Activated CD4-positive, alpha-beta T cell treated with anti-CD3 and anti-CD28 coated beads, Interleukin-2, amount 10 ng/mL, durations not matched to agents 24 days and 14 days (primary cell): Measurements from ENCODE around the gene SPTLC3. TPM values are rescaled to one million over a fixed set of nuclear protein-coding genes. Genes with fewer than 3 reads are reported as not detected.

Source experiments
- DNase-seq: peaks from one replicate; pipeline ENCODE4 v3.0.0; 2022
- H3K27ac Mint-ChIP-seq: one replicate; pipeline ENCODE4 v1.8.0; 2022; ENCODE audit warnings: mild to moderate bottlenecking, mixed read lengths
- H3K27me3 Mint-ChIP-seq: one replicate; pipeline ENCODE4 v1.8.0; 2022; ENCODE audit warnings: mixed read lengths
- H3K36me3 Mint-ChIP-seq: one replicate; pipeline ENCODE4 v1.8.0; 2022; ENCODE audit warnings: low read depth, mild to moderate bottlenecking, mixed read lengths
- H3K4me1 Mint-ChIP-seq: one replicate; pipeline ENCODE4 v1.8.0; 2021; ENCODE audit warnings: mixed read lengths
- H3K4me3 Mint-ChIP-seq: one replicate; pipeline ENCODE4 v1.8.0; 2022; ENCODE audit warnings: mild to moderate bottlenecking, moderate library complexity, mixed read lengths
- H3K9me3 Mint-ChIP-seq: one replicate; pipeline ENCODE4 v1.8.0; 2021; ENCODE audit warnings: mixed read lengths
- intact Hi-C: fragments of 100-400 bp; cut with micrococcal nuclease; formaldehyde crosslinking; loops from one replicate; pipeline ENCODE4 v1.15.1; 2023
- total RNA-seq: library from RNA; stranded (reverse); gene quantifications from 2 replicates; pipeline ENCODE4 v1.2.3, GENCODE V29; 2022

The SPTLC3 gene
- total RNA-seq, 1 donor from 2014 or later = 0.26 TPM

DNA sequence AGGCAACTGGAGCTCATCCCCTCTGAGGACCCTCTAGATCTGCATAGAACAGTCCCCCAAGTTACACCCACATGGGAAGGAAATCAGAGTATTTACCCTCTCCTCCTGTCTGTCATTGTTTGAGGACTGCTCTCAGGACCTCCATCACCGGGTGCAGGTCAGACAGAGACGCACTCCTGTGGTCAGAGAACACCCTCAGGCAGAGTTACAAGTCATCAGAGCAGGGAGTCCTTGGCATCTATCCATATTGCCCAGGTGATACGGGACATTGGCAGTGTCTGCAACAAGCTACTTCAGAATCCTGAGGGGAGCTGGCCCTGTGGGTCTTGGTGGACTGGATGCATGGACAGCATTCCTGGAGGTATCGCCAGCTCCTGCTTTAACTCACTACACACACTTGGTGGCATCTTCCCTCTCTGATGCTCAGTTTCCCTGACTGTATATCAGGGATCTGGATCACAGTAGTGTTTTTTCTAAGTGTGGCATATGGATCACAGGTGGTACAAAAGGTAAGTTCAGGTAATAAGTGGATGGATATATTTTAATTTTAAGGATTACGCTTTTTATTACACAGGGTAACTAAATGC, 197.2 kb downstream of the SPTLC3 start:
- H3K27me3 Mint-ChIP-seq = peaks cover 1% of the 10 kb centered on the region
- H3K4me3 Mint-ChIP-seq = no peak overlapping the region
- DNase-seq = no peak
- H3K4me1 Mint-ChIP-seq = no peaks in the 10 kb centered on the region
- intact Hi-C loops = no loop called here
- no peaks in the 10 kb centered on the region for H3K9me3 Mint-ChIP-seq
- H3K27ac Mint-ChIP-seq = no peak overlapping the region
- no peaks in the 10 kb centered on the region for H3K36me3 Mint-ChIP-seq

GRCh38 chr20:13207016-13207415, 198.2 kb downstream of the SPTLC3 start:
- H3K36me3 Mint-ChIP-seq = no peaks in the 10 kb centered on the region
- H3K27ac Mint-ChIP-seq = no peak overlapping the region
- H3K9me3 Mint-ChIP-seq = no peaks in the 10 kb centered on the region
- no peak for DNase-seq
- no peak overlapping the region for H3K4me3 Mint-ChIP-seq
- no peaks in the 10 kb centered on the region for H3K4me1 Mint-ChIP-seq
- intact Hi-C loops = no loop called here
- peaks cover 1% of the 10 kb centered on the region for H3K27me3 Mint-ChIP-seq

- Mint-ChIP-seq H3K27me3 (peaks cover 40% of the 10 kb centered on the region), H3K36me3 (no peaks in the 10 kb centered on the region), H3K4me1 (peaks cover 7% of the 10 kb centered on the region), H3K4me3 (no peak overlapping the region), H3K9me3 (peaks cover 4% of the 10 kb centered on the region), H3K27ac (no peak overlapping the region)
- DNase-seq = no peak
- intact Hi-C loops = loop anchor here (2.0 to 5.0 kb wide), 2 partner anchors 35 to 95 kb away; no protein-coding TSS in a partner anchor
Measured at GRCh38 chr20:13211956-13212618, 203.3 kb downstream of the SPTLC3 start.

GRCh38 chr20:13212750-13213149, 204.0 kb downstream of the SPTLC3 start:
- Mint-ChIP-seq H3K36me3 (no peaks in the 10 kb centered on the region), H3K27ac (peak overlapping the region; percentile 16), H3K9me3 (peaks cover 4% of the 10 kb centered on the region), H3K4me1 (peaks cover 7% of the 10 kb centered on the region), H3K4me3 (no peak overlapping the region), H3K27me3 (peaks cover 46% of the 10 kb centered on the region)
- intact Hi-C loops = loop anchor here (2.0 to 5.0 kb wide), 2 partner anchors 34 to 95 kb away; no protein-coding TSS in a partner anchor
- peak; percentile 59 for DNase-seq

GRCh38 chr20:13213335-13213734, 204.6 kb downstream of the SPTLC3 start:
- peaks cover 4% of the 10 kb centered on the region for H3K9me3 Mint-ChIP-seq
- peaks cover 7% of the 10 kb centered on the region for H3K4me1 Mint-ChIP-seq
- no peak overlapping the region for H3K4me3 Mint-ChIP-seq
- no peak for DNase-seq
- intact Hi-C loops = loop anchor here (2.0 to 5.0 kb wide), 2 partner anchors 33 to 96 kb away; no protein-coding TSS in a partner anchor
- no peak overlapping the region for H3K27ac Mint-ChIP-seq
- H3K36me3 Mint-ChIP-seq = no peaks in the 10 kb centered on the region
- H3K27me3 Mint-ChIP-seq = peaks cover 52% of the 10 kb centered on the region

DNA sequence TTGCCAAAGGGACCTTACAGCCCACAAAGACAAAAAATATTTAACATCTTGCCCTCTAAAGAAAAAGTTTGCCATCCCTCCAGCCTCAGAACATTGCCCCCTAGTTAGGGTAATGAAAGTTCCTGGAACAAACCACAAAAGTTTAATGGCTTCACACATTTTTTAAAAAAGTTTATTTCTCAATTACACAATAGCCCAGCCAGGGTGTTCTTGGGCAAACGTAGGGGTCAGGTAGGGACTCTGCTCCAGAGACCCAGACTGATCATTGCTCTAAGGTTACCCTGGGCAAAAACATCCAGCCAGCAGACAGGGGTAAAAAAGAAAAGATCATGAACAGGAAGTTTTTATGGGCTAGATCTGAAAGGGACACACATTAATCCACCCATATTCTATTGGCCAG, 207.8 kb downstream of the SPTLC3 start:
- intact Hi-C loops = no loop called here
- Mint-ChIP-seq H3K36me3 (peaks cover 1% of the 10 kb centered on the region), H3K4me1 (peaks cover 15% of the 10 kb centered on the region), H3K9me3 (peaks cover 4% of the 10 kb centered on the region), H3K4me3 (no peak overlapping the region), H3K27me3 (peaks cover 74% of the 10 kb centered on the region), H3K27ac (no peak overlapping the region)
- no peak for DNase-seq

Other genes starting within 250 kb of the SPTLC3 start
- 5.3 and 5.4 TPM in 2 replicates for gene ISM1, start 212.3 kb downstream of the SPTLC3 start, total RNA-seq